ENCODE results near the gene DRAM1.

The DRAM1 gene, protein sequence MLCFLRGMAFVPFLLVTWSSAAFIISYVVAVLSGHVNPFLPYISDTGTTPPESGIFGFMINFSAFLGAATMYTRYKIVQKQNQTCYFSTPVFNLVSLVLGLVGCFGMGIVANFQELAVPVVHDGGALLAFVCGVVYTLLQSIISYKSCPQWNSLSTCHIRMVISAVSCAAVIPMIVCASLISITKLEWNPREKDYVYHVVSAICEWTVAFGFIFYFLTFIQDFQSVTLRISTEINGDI

DNA sequence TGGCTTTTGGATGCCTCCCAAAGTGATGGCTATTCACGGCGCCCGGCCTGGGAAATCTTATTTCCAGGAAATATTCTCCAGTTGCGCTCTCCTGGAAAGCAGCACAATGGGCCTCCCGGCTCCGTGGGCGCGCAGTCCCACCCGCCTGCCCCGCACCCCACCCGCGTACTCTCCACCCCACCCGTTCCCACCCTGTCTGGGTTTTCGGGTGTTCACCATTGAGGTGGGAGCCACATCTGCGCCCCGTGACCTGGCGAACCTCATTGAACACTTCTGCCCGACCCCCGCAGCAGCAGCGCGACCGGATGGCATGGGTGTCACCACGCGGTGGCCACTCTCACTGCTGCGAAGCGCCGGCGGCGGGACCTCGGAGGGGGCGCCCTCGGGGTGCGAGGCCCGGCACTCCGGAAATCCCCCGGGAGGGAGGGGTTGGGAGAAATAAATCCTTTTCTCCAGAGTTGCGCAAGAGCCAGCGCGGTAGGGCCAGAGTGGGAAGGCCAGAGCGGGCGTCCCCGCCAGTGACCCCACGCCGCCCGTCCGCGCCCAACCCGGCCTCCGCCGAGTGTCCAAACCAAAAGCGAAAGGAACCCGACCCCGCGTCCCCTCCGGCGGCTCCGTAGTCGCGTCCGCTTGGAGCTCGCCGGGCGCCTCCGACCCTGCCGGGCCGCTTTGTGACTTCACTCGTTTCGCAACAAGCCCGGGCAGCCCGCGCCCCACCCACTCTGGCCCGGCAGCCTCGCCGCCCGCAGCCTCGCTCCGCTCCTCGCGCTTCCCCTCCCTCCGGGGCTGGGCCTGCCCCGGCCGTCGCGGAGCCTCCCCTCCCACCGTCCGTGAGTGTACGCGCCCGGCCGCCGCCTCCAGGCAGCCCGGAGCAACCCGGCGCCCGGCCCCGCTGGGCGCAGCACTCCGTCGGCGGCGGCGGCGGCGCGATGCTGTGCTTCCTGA, at the start of gene DRAM1:
Gene DRAM1, plus strand, starts transcription at position 720 of the 945 bp plus-strand sequence. Its CDS starts 210 bp downstream, at position 930.
- H3K27me3 ChIP-seq (ENCODE audit: insufficient read depth, low read length), result no peaks in the 10 kb centered on the region
- H3K4me3 ChIP-seq (ENCODE audit: low read depth, low read length), result peak within 1 kb of the TSS; percentile 89
- H3K36me3 ChIP-seq (ENCODE audit: insufficient read depth, low read length), result no peaks in the 10 kb centered on the region
- H3K4me1 ChIP-seq (ENCODE audit: control insufficient read depth, insufficient read depth, low read length, unreplicated experiment), result peaks cover 14% of the 10 kb centered on the region
- H2AFZ ChIP-seq (ENCODE audit: low read length, unreplicated experiment), result peak within 1 kb of the TSS; percentile 77
- peak within 1 kb of the TSS; percentile 93 for H3K27ac ChIP-seq (ENCODE audit: low read depth, low read length)
- H3K79me2 ChIP-seq (ENCODE audit: control insufficient read depth, insufficient read depth, low read length, unreplicated experiment), result no peaks in the 10 kb centered on the region

DNA sequence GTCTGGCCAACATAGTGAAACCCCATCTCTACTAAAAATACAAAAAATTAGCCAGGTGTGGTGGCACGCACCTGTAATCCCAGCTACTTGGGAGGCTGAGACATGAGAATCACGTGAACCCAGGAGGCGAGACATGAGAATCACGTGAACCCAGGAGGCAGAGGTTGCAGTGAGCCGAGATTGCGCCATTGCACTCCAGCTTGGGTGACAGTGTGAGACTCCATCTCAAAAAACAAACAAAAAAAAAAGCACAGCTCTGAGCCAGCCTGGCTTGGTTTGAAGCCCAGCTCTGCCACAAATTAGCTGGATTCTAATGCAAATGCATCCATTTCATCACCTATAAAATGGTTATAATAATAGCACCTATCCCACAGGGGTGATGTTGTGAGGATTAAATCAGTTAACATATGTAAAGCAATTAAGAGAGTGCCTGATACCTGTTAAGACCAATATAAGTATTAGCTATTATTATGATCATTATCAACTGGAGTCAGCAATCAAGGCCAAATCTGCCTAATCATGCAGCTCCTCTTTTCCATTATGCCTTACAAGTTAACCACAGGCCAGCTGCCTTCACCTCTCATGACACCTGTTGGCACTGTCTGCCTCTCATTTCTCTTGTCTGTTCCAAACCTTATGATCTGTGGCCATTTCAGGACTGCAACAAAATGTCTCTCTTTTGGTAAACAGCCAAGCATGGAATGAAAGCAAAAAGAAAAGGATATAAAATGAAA, 48.8 kb upstream of the DRAM1 start:
- H3K27ac ChIP-seq (ENCODE audit: low read depth, low read length), result no peak overlapping the region
- H3K27me3 ChIP-seq (ENCODE audit: insufficient read depth, low read length), result no peaks in the 10 kb centered on the region
- peaks cover 7% of the 10 kb centered on the region for H3K4me1 ChIP-seq (ENCODE audit: control insufficient read depth, insufficient read depth, low read length, unreplicated experiment)
- H3K4me3 ChIP-seq (ENCODE audit: low read depth, low read length), result no peak overlapping the region
- H2AFZ ChIP-seq (ENCODE audit: low read length, unreplicated experiment), result no peak overlapping the region
- no peaks in the 10 kb centered on the region for H3K36me3 ChIP-seq (ENCODE audit: insufficient read depth, low read length)
- no peaks in the 10 kb centered on the region for H3K79me2 ChIP-seq (ENCODE audit: control insufficient read depth, insufficient read depth, low read length, unreplicated experiment)

DNA sequence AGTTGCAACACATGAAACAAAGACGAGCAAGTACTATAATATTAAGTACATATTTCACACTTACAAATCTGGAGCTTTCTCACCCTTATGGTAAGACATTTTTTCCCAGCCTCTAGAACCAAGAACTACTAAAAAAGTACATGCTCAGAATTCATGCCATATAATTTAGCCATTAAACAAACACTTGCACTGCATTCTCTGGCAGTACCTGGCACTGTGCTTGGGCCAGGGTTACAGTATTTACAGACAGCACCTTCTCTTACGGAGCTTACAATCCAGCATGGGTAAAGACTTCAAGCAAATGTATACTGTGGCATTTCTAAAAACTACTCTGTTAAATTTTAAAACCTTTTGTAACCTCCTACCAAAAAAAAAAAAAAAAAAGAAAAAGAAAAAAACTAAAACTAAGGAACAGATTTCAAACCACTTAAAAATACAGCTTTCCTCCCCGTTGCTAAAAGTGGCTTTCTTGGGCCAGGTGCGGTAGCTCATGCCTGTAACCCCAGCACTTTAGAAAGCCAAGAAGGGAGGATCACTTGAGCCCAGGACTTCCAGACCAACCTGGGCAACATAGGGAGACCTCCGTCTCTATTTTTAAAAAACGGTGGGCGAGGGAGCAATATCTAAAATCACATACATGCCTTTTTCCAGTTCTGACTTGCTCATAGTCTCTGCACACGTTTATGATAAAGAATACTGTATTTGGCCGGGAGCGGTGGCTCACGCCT, 47.6 kb upstream of the DRAM1 start:
- H3K4me1 ChIP-seq (ENCODE audit: control insufficient read depth, insufficient read depth, low read length, unreplicated experiment), result peaks cover 7% of the 10 kb centered on the region
- no peaks in the 10 kb centered on the region for H3K27me3 ChIP-seq (ENCODE audit: insufficient read depth, low read length)
- H3K27ac ChIP-seq (ENCODE audit: low read depth, low read length), result no peak overlapping the region
- no peaks in the 10 kb centered on the region for H3K79me2 ChIP-seq (ENCODE audit: control insufficient read depth, insufficient read depth, low read length, unreplicated experiment)
- H3K36me3 ChIP-seq (ENCODE audit: insufficient read depth, low read length), result no peaks in the 10 kb centered on the region
- H2AFZ ChIP-seq (ENCODE audit: low read length, unreplicated experiment), result peak overlapping the region; percentile 97
- H3K4me3 ChIP-seq (ENCODE audit: low read depth, low read length), result peak overlapping the region; percentile 87

DNA sequence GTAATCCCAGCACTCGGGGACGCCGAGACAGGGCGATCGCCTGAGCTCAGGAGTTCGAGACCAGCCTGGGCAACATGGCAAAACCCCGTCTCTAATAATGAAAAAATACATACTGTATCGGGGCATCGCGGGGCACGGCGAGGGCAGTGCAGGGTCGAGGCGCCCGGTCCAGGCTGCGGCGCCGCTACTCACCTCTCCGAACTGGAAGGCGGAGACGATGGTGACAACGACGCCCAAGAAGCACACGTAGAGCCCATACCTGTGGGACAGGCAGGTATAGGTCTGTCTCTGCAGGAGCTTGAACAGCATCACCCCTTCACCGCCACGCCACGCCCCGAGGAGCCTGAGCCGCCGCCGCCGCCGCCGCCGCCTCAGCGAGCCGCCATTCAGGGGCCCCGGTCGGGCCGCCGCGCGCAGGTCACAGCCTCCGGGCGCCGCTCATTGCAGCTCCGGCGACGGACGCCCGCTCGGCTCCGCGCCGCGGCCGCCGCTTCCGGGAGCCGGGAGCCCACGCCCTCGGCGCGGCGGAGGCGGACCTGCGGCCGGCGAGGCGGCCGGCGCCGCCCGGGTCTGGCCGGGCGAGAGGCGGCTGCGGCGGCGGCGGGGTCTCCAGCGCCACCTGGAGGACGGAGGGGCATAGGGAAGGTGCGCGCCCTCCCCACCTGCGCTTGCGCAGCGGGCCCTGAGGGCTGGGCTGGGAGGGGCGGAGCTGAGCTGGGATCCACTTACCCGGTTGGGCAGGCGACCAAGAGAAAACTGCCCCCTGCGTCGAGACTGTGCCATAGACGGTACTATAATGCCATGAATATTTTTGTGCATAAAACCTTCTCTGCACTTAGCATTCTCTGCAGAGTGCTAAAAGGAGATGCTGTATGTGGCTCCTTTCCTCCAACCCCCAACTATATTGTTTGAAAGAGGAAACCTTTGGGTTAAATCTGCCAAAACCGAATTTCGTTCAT, 46.7 kb upstream of the DRAM1 start, which contains the start of gene GNPTAB:
Gene GNPTAB, minus strand, starts transcription at position 593 of the 959 bp plus-strand sequence. Its CDS starts 284 bp downstream, at position 309.
- Histone ChIP-seq H2AFZ (ENCODE audit: low read length, unreplicated experiment) (peak within 1 kb of the TSS; percentile 97), H3K27ac (ENCODE audit: low read depth, low read length) (no peak within 1 kb of the TSS), H3K27me3 (ENCODE audit: insufficient read depth, low read length) (no peaks in the 10 kb centered on the region), H3K79me2 (ENCODE audit: control insufficient read depth, insufficient read depth, low read length, unreplicated experiment) (no peaks in the 10 kb centered on the region), H3K4me3 (ENCODE audit: low read depth, low read length) (peak within 1 kb of the TSS; percentile 87), H3K4me1 (ENCODE audit: control insufficient read depth, insufficient read depth, low read length, unreplicated experiment) (peaks cover 7% of the 10 kb centered on the region), H3K36me3 (ENCODE audit: insufficient read depth, low read length) (no peaks in the 10 kb centered on the region)

DNA sequence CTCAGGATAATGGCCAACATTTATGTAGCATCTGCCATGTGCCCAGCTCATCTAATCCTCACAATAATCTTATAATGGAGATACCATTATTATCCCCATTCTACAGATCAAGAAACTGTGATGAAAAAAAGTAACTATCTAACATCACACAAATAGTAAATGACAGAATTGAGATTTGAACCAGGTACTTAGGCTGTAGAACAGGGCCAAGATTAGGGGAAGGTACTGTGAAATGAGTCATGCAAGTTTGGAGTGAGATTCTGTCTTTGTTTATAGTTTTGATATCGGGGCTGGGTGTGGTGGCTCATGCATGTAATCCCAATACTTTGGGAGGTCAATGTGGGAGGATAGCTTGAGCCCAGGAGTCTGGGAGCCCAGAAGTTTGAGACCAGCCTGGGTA, 45.4 kb upstream of the DRAM1 start:
- no peaks in the 10 kb centered on the region for H3K79me2 ChIP-seq (ENCODE audit: control insufficient read depth, insufficient read depth, low read length, unreplicated experiment)
- H3K4me3 ChIP-seq (ENCODE audit: low read depth, low read length), result no peak overlapping the region
- H3K27me3 ChIP-seq (ENCODE audit: insufficient read depth, low read length), result no peaks in the 10 kb centered on the region
- peaks cover 7% of the 10 kb centered on the region for H3K4me1 ChIP-seq (ENCODE audit: control insufficient read depth, insufficient read depth, low read length, unreplicated experiment)
- H2AFZ ChIP-seq (ENCODE audit: low read length, unreplicated experiment), result no peak overlapping the region
- no peak overlapping the region for H3K27ac ChIP-seq (ENCODE audit: low read depth, low read length)
- H3K36me3 ChIP-seq (ENCODE audit: insufficient read depth, low read length), result no peaks in the 10 kb centered on the region

DNA sequence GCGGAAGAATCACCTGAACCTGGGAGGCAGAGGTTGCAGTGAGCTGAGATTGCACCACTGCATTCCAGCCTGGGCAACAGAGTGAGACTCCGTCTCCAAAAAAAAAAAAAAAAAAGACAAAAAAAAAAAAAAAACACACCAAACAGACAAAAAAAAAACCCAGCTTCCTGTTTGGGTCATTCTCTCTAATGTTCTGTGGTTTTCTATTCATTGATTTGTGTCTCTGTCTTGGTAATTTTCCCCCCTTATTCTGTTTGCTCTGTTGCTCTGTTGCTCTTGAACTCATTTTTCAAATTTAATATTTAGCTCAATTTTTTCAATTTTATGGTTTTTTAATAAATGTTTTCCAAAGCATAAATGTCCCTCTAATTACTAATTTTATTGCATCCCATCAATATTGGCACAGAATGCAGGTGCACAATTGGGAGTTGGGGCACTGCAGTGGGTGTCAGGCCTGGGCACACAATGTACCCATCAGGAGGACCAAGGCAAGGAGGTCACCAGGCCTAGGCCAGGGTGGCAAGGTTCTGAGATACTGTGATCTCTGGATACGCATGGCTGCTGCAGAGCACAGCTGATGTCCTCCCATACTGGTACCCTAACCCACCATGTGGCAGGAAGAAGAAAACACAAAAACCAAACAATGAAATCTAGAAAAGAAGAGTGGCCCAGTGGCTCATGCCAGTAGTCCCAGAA, 38.6 kb upstream of the DRAM1 start:
- no peak overlapping the region for H2AFZ ChIP-seq (ENCODE audit: low read length, unreplicated experiment)
- H3K36me3 ChIP-seq (ENCODE audit: insufficient read depth, low read length), result no peaks in the 10 kb centered on the region
- no peak overlapping the region for H3K27ac ChIP-seq (ENCODE audit: low read depth, low read length)
- no peaks in the 10 kb centered on the region for H3K27me3 ChIP-seq (ENCODE audit: insufficient read depth, low read length)
- H3K4me3 ChIP-seq (ENCODE audit: low read depth, low read length), result no peak overlapping the region
- H3K79me2 ChIP-seq (ENCODE audit: control insufficient read depth, insufficient read depth, low read length, unreplicated experiment), result no peaks in the 10 kb centered on the region
- H3K4me1 ChIP-seq (ENCODE audit: control insufficient read depth, insufficient read depth, low read length, unreplicated experiment), result no peaks in the 10 kb centered on the region

DNA sequence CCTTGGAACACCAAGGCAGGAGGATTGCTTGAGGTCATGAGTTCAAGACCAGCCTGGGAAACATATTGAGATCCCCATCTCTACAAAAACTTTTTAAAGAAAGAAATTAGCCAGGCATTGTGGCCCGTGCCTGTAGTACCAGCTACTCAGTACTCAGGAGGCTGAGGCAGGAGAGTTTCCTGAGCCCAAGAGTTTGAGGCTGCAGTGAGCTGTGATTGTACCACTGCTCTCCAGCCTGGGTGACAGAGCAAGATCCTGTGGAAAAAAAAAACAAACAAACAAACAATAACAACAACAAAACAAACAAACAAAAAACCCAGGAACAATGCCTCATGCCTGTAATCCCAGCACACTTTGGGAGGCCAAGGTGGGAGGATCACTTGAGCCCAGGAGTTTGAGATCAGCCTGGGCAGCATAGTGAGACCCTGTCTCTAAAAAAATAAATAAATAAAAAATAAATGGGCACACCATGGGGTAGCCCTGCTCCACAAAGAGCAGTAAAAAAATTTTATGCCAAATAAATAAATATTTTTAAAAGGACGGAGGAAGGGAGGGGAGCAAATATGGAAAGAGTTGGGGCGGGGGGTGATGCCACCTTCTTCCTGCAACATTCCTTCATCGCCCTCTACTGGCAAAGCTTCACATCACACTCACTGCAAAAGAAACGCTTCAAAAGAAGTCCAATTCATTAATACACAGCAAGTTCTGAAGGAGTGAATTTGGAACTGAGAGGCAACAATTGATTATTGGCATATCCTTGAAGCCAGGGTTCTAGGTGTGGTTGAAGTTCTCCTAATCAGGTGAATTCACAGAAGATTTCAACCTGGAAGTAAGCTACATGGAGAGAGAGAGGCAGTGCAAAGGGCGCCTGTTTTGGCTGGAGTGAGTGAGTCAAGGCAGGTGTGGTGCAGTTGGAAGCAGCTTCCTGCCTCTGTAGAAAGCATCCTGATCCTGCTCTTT, 37.8 kb upstream of the DRAM1 start:
- no peaks in the 10 kb centered on the region for H3K79me2 ChIP-seq (ENCODE audit: control insufficient read depth, insufficient read depth, low read length, unreplicated experiment)
- no peak overlapping the region for H2AFZ ChIP-seq (ENCODE audit: low read length, unreplicated experiment)
- no peak overlapping the region for H3K27ac ChIP-seq (ENCODE audit: low read depth, low read length)
- no peaks in the 10 kb centered on the region for H3K27me3 ChIP-seq (ENCODE audit: insufficient read depth, low read length)
- no peak overlapping the region for H3K4me3 ChIP-seq (ENCODE audit: low read depth, low read length)
- no peaks in the 10 kb centered on the region for H3K36me3 ChIP-seq (ENCODE audit: insufficient read depth, low read length)
- H3K4me1 ChIP-seq (ENCODE audit: control insufficient read depth, insufficient read depth, low read length, unreplicated experiment), result no peaks in the 10 kb centered on the region

DNA sequence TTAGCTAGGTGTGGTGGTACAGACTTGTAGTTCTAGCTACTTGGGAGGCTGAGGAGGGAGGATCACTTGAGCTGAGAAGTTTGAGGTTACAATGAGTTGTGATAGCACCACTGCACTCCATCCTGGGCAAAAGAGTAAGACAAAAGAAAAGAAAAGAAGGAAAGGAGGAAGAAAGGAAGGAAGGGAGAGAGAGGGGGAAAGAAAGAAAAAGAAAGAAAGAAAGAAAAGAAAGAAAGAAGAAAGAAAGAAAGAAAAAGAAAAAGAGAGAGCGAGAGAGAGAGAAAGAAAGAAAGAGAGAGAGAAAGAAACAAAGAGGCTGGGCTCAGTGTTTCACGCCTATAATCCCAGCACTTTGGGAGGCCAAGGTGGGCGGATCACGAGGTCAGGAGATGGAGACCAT, 36.3 kb upstream of the DRAM1 start:
- Histone ChIP-seq H3K36me3 (ENCODE audit: insufficient read depth, low read length) (no peaks in the 10 kb centered on the region), H3K27me3 (ENCODE audit: insufficient read depth, low read length) (no peaks in the 10 kb centered on the region), H2AFZ (ENCODE audit: low read length, unreplicated experiment) (no peak overlapping the region), H3K27ac (ENCODE audit: low read depth, low read length) (no peak overlapping the region), H3K4me1 (ENCODE audit: control insufficient read depth, insufficient read depth, low read length, unreplicated experiment) (no peaks in the 10 kb centered on the region), H3K79me2 (ENCODE audit: control insufficient read depth, insufficient read depth, low read length, unreplicated experiment) (no peaks in the 10 kb centered on the region), H3K4me3 (ENCODE audit: low read depth, low read length) (no peak overlapping the region)

Data from ACC112 (cell line).